LNCAP (cell line): ENCODE data around the gene DNAJB8.

Source experiments
- CTCF ChIP-seq: fragments of 450-650 bp; IDR thresholded peaks from 2 replicates; pipeline ENCODE4 v1.5.1; 2017; ENCODE audit warnings: mild to moderate bottlenecking

DNAJB8 gene

GRCh38 chr3:128480278-128480677, 13.6 kb upstream of the DNAJB8 start:
- TF ChIP-seq CTCF: no peak

DNA sequence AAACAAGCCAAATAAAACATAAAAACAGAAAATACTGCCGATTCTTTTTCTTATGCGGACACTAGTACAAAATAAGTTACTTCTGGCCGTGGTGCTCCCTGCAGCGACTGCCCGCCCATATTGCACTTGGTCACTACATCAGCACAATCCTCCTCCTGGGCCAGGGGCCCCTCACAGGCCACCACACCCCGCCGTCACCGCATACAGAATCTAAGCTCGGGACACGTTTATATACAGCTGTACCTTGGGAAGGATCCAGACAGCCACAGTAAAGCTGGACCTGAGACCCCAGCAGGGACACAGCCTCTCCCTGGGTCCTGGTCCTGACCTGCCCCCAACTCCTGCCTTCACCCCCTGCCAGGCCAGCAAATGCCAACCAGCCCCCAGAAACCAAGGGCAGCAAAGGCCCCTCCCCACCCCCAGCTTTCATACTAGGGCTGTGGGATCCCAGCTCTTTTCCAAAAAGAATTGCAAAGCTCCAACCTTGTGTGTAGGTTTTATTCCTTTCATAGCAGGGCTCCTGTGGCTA, 12.9 kb upstream of the DNAJB8 start:
- TF ChIP-seq CTCF: no peak

GRCh38 chr3:128478576-128479506, 12.2 kb upstream of the DNAJB8 start:
- no peak for TF ChIP-seq CTCF

DNA sequence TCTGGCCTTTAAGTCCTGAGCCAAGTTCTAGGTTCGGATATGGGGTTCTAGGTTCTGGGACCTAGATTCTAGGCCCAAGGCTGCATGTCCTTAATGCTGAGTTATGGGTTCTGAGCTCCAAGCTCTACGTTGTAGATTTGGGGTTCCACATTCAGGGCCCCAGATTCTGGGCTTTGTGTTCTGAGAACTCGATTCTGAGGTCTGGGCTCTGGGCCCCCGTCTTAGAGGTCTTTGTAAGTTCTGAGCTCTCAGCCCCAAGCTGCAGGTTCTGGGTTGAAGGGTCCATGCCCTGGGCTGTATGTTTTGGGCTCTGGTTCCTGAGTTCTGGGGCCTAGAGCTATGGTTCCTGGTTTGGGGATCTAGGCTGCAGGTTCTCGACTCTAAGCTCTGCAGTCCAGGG, 10.0 kb upstream of the DNAJB8 start:
- TF ChIP-seq CTCF: no peak

GRCh38 chr3:128475355-128475754, 8.7 kb upstream of the DNAJB8 start:
- TF ChIP-seq CTCF: no peak

DNA sequence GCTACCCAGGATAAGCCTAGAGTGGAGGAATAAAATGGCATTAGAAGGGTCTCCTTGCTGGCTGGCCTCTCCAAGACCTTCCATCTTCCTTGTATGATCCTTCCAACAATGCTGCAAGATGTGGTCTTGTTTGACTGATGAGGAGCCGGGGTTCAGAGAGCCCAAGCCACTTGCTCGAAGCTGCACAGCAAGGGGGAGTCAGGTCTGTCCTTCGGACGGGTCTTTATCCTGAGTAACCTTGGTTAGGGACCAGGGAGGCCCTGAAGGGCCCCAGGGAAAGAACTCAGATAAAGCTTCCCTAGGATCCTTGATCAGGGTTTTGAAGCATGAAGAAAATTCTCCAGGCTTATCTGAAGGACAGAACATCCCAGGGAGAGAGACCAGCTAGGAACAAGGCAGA, 7.0 kb upstream of the DNAJB8 start:
- no peak for TF ChIP-seq CTCF

GRCh38 chr3:128473180-128473519, 6.5 kb upstream of the DNAJB8 start:
- no peak for TF ChIP-seq CTCF
